Measurements from ENCODE around the gene NTM.

DNA sequence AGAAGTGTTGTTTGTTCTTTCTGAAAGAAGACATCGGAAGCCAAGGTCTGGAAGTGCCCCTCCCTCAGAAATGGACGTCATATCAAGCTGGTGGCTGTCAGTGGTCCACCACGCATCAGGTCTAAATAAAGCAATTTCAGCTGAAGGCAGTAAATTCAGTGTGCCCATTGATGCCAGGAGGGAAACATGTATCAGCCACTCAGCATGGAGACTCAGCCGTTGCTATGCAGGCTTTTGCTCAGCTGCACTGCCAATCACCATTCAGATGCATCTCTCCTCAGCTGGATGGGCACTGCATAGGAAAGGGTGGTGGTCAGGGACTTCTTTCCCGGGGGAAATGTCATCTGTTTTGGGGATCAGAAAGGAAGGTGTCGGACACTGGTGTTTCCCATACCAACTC is 878.2 kb downstream of the NTM start:
- TF ChIP-seq, protein P1, sequence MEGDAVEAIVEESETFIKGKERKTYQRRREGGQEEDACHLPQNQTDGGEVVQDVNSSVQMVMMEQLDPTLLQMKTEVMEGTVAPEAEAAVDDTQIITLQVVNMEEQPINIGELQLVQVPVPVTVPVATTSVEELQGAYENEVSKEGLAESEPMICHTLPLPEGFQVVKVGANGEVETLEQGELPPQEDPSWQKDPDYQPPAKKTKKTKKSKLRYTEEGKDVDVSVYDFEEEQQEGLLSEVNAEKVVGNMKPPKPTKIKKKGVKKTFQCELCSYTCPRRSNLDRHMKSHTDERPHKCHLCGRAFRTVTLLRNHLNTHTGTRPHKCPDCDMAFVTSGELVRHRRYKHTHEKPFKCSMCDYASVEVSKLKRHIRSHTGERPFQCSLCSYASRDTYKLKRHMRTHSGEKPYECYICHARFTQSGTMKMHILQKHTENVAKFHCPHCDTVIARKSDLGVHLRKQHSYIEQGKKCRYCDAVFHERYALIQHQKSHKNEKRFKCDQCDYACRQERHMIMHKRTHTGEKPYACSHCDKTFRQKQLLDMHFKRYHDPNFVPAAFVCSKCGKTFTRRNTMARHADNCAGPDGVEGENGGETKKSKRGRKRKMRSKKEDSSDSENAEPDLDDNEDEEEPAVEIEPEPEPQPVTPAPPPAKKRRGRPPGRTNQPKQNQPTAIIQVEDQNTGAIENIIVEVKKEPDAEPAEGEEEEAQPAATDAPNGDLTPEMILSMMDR (conservative IDR thresholded peaks at IDR 0.05; ENCODE audit: low read depth, low read length), result no peak
- TF ChIP-seq EZH2 (IDR thresholded peaks at IDR 0.05; ENCODE audit: borderline replicate concordance, low read depth, low read length, poor library complexity, severe bottlenecking), result no peak
